HG02642 (cell line): ENCODE measurements around the gene SLC6A8.
"Not testable (repeated sequence)": the region's sequence is repeated elsewhere in the genome, so short reads cannot be mapped to it uniquely, and the experiment has no call there.

Experiments used
- ATAC-seq: cut with Tn5 transposase; IDR thresholded peaks from one replicate; pipeline ENCODE4 v1.9.1; 2021; ENCODE audit warnings: mild to moderate bottlenecking; ENCODE audit not compliant: unreplicated experiment, poor library complexity

SLC6A8 gene

GRCh38 chrX:153726286-153727122 lies 38.8 kb downstream of the SLC6A8 start:
- peak; percentile 41 for ATAC-seq

GRCh38 chrX:153727123-153727931 lies 39.6 kb downstream of the SLC6A8 start:
- ATAC-seq: no peak

GRCh38 chrX:153728095-153728494 lies 40.4 kb downstream of the SLC6A8 start:
- ATAC-seq: no peak

DNA sequence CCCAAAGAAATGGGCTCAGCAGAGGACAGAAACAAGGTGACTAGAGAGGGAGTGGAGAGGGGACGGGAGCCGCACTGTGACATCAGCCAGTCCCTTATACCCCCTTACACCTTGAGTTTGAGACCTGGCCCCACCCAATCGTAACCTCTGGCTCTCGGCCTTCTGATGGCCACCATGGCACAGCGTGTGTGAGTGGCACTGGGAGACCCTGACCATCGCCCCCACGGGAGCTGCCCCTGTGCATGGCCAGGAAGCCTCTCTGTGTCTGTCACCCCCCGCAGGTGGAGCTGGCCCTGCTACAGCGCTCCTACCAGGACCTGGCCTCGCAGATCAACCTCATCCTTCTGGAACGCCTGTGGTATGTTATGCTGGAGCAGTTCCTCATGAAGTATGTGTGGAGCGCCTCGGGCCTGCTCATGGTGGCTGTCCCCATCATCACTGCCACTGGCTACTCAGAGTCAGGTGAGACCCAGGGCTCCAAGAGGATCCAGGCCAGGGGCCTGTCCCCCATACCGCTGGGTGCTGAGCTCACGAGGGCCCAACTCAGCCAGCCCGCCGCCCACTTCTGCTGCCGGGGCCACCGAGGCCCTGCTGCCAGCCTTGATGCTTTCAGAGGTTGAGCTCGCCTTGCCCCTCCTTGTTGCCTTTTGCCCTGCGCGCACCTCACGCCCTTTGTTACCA lies 41.4 kb downstream of the SLC6A8 start:
- no peak for ATAC-seq

DNA sequence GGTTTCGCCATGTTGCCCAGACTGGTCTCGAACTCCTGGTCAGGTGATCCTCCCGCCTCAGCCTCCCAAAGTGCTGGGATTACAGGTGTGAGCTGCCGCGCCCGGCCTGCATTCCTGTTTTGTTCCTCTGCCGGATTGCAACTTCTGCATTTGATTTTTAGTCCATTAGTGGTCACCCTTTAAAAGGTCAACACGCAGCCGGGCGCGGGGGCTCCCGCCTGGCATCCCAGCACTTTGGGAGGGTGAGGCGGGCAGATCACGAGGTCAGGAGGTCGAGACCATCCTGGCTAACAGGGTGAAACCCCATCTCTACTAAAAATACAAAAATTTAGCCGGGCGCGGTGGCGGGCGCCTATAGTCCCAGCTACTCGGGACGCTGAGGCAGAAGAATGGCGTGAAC lies 42.4 kb downstream of the SLC6A8 start:
- not testable (repeated sequence) for ATAC-seq

DNA sequence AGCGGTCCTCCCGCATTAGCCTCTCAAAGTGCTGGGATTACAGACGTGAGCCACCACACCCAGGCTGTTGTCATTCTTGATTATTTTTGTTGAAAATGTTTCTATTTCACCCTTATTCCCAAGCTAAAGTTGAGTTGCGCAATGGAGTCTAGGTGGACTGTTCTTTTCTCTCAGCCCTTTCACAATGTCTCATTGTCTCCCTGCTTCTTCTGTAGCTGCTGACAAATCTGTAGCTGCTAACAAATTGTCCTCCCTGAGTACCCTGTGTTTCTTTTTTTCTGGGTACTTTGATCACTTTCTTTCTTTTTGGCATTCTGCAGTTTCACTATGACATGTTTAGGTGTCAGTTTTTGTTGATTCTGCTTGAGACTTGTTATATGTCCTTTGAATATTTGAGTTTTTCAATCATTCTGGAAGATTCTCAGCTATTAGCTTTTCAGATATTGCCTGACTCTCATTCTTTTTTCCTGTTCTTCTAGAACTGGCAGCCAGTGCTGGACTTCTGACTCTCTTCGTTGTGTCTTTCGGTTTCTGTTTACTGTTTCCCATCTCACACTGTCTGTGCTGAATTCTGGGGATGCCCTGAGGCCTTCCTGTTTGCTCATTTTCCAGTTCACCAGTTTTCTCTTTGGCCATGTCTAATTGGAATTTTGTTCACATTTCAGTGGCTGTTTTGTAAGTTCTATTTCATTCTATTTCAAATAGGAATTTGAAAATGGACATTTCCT lies 43.6 kb downstream of the SLC6A8 start:
- no peak for ATAC-seq

GRCh38 chrX:153731845-153732215 lies 44.1 kb downstream of the SLC6A8 start:
- ATAC-seq: no peak

DNA sequence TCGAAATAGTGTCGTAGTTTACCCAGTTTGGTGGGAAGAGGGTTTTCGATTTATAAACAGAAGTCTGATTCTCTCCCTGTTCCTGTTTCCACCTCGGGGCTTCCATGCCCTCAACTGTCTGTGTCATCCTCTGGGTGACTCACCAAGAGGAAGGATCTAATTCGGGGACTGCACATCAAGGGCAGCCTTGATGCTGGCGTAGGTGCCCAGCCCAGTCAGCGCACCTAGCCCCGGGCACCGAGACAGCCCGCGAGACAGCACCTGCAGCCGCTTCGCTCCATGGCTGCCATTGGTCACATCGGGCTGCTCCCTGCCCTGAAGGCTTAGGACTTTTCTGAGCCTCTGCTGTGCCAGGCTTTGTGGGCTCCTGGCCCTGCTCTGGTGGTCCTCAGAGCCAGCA lies 44.7 kb downstream of the SLC6A8 start:
- ATAC-seq: no peak

DNA sequence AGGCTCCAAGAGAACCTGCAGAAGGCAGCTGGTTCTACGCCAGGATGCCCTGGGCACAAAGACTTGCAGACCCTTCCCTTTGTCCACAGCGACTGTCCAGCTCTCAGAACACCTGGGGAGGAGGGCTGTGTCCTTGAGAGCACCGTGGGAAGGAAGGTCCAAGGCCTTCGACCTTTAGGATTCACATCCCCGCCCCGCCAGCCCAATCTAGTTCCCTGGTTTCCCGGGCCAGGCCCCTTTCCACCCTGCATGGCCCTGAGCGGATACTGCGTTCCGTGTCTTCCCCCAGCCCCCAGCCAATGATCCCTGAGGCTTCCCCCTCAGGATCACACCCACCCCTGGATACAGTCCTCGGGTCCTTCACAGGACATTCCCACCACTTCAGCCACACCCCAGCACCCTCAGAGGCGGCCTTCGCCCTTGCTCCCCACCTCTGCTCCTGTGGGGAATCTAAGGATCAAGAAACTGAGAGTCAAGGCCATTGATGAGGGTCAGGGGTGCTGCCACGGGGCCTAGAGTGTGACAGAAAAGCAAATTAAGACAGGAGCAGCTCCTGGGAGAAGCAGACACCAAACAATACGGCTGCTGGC lies 46.0 kb downstream of the SLC6A8 start:
- ATAC-seq: no peak

DNA sequence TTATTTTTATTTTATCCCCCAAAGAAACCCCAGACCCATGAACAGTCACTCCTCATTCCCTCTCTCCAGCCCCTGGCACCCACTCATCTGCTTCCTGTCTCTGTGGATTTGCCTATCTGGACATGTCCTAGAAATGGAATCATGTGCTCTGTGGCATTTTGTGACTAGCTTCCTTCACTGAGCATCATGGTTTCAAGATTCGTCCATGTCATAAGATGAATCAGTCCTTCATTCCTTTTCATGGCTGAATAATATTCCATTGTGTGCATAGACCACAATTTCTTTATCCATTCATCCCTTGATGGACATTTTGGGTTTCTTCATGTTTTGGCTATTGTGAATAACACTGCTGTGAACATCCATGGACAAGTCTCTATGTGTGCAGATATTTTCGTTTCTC lies 47.1 kb downstream of the SLC6A8 start:
- ATAC-seq: no peak

- no peak for ATAC-seq
Measured at GRCh38 chrX:153735274-153735673, 47.5 kb downstream of the SLC6A8 start.

- ATAC-seq: no peak
Measured at GRCh38 chrX:153736071-153736820, 48.5 kb downstream of the SLC6A8 start.

DNA sequence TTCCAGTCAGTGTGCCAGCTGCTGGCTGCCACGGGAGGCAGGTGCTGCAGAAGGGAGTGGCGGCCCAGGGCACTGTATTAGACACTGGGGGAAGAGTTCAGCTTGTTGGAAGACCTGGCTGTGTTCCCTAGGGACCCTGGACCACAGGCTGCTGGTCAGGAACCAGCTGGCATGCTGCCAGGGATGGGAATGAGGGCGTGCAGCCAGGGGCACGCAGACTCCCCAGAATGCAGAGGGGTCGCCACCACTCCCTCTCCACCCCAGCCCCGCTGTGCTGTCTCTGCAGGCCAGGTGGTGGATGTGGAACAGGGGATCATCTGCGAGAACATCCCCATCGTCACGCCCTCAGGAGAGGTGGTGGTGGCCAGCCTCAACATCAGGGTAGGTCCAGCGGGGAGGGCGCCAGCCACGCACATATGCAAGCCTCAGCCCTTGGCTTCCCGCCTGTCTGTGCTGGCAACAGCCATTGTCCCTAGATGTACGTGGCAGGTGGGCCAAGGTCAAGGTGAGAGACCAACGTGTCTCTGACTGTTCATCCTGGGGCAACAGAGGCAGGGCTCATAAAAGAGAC lies 49.2 kb downstream of the SLC6A8 start:
- no peak for ATAC-seq

GRCh38 chrX:153738056-153738605 lies 50.4 kb downstream of the SLC6A8 start:
- no peak for ATAC-seq

- ATAC-seq: no peak
Measured at GRCh38 chrX:153739754-153740486, 52.2 kb downstream of the SLC6A8 start.

DNA sequence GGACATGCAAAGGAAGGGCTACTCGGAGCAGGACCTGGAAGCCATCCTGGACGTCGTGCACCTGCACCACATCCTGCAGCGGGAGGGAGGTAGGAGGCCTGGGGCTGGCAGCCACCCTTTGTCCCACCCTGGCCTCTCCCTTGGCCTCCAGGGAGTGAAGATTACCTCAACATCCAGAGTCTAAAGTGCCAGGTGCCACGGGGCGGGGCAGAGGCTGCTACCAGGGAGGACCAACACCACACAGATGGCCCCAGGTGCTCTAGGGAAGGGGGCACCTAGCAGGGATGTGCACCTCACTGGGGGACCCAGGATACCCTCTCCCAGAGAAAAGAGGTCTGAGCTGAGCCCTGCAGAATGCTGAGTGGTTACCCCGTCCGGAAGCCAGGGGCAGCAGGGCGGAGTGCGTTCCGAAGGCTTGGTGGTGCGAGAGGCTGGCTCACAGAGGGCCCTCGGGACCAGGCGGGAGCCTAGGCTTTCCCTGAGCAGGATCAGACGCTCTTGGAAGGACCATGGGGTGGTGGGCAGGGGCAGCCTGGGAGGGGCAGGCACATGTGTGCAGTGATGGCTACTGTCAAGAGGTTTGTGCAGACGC lies 53.0 kb downstream of the SLC6A8 start:
- ATAC-seq: no peak

- no peak for ATAC-seq
Measured at GRCh38 chrX:153741446-153741845, 53.7 kb downstream of the SLC6A8 start.

- not testable (repeated sequence) for ATAC-seq
Measured at GRCh38 chrX:153742111-153742510, 54.4 kb downstream of the SLC6A8 start.
